MCF 10A (cell line): ENCODE measurements around the gene TREM2. TPM values are rescaled to one million over a fixed set of nuclear protein-coding genes. Genes with fewer than 3 reads are reported as not detected.
"Not testable (repeated sequence)": the region's sequence is repeated elsewhere in the genome, so short reads cannot be mapped to it uniquely, and the experiment has no call there.

ENCODE experiments used
- BruUV-seq: library from RNA; stranded (reverse); fragments of 400-500 nt; replicated peaks from 2 replicates; lab custom pipeline; 2021; lab: Mats Ljungman, UMichigan
- CTCF ChIA-PET: fragments of 300-600 bp; sonication (Branson Sonifier 250); formaldehyde crosslinking; extraction: SDS; loops from one replicate; lab custom pipeline; 2021; ENCODE audit warnings: antibody characterized with exemption, inconsistent platforms; lab: Yijun Ruan, JAX
- POLR2A ChIA-PET: fragments of 300-600, 350-650 bp; sonication (Branson Sonifier 250); formaldehyde crosslinking; extraction: SDS; loops from one replicate; lab custom pipeline; 2020; ENCODE audit warnings: antibody characterized with exemption, inconsistent platforms; lab: Yijun Ruan, JAX
- DNase-seq: peaks from one replicate; pipeline ENCODE4 v3.0.0-alpha.2; 2018; ENCODE audit not compliant: unreplicated experiment
- H3K27ac Mint-ChIP-seq: one replicate; pipeline ENCODE4 v1.8.0; 2022; ENCODE audit warnings: mild to moderate bottlenecking, low read depth, mixed read lengths; ENCODE audit not compliant: unreplicated experiment
- H3K27me3 Mint-ChIP-seq: one replicate; pipeline ENCODE4 v1.8.0; 2022; ENCODE audit warnings: mixed read lengths; ENCODE audit not compliant: insufficient read depth, unreplicated experiment
- H3K36me3 Mint-ChIP-seq: one replicate; pipeline ENCODE4 v1.8.0; 2022; ENCODE audit warnings: mild to moderate bottlenecking, moderate library complexity, mixed read lengths; ENCODE audit not compliant: insufficient read depth, unreplicated experiment
- H3K4me1 Mint-ChIP-seq: one replicate; pipeline ENCODE4 v1.8.0; 2022; ENCODE audit warnings: mixed read lengths; ENCODE audit not compliant: insufficient read depth, unreplicated experiment
- H3K4me3 Mint-ChIP-seq: one replicate; pipeline ENCODE4 v1.8.0; 2022; ENCODE audit warnings: mild to moderate bottlenecking, moderate library complexity, mixed read lengths; ENCODE audit not compliant: unreplicated experiment
- H3K9me3 Mint-ChIP-seq: one replicate; pipeline ENCODE4 v1.8.0; 2022; ENCODE audit warnings: mixed read lengths; ENCODE audit not compliant: unreplicated experiment
- CTCF ChIP-seq: fragments of 200-600 bp; IDR thresholded peaks from one replicate; pipeline ENCODE4 v1.8.0; 2022; ENCODE audit warnings: antibody characterized with exemption, mild to moderate bottlenecking; ENCODE audit not compliant: unreplicated experiment
- intact Hi-C: fragments of 100-400 bp; cut with micrococcal nuclease; formaldehyde crosslinking; loops from 2 replicates; pipeline ENCODE4 v1.14.1; 2022
- total RNA-seq: library from RNA; stranded (reverse); gene quantifications from 2 replicates; pipeline ENCODE4 v1.2.3, GENCODE V29; 2022

TREM2 gene
- total RNA-seq, 1 experiment from 2014 or later: 0.63 TPM

- no TSS peak for BruUV-seq
- POLR2A ChIA-PET: interaction anchor here (0.6 kb wide), 1 partner anchor 751 kb away, joined by 3 read pairs; the partner anchor contains the start of gene CCND3
- H3K9me3 Mint-ChIP-seq: peaks cover 7% of the 10 kb centered on the region
- CTCF ChIA-PET: interaction anchor here (0.5 to 0.7 kb wide), 3 partner anchors 409 to 1537 kb away, joined by 3 to 4 read pairs (median 3); no protein-coding TSS in a partner anchor
- no peak overlapping the region for H3K4me3 Mint-ChIP-seq
- intact Hi-C loops: no loop called here
- no peaks in the 10 kb centered on the region for H3K4me1 Mint-ChIP-seq
- no peaks in the 10 kb centered on the region for H3K36me3 Mint-ChIP-seq
- peaks cover 32% of the 10 kb centered on the region for H3K27me3 Mint-ChIP-seq
- no peak for TF ChIP-seq CTCF
- H3K27ac Mint-ChIP-seq: no peak overlapping the region
- no peak for DNase-seq
These were observed 27.1 kb upstream of the TREM2 start for GRCh38 chr6:41189967-41190366.

GRCh38 chr6:41189046-41189445 is 26.1 kb upstream of the TREM2 start:
- H3K36me3 Mint-ChIP-seq, POLR2A ChIA-PET, H3K4me1 Mint-ChIP-seq, H3K4me3 Mint-ChIP-seq, H3K27ac Mint-ChIP-seq, H3K9me3 Mint-ChIP-seq, intact Hi-C loops, DNase-seq, BruUV-seq: not testable (repeated sequence)
- CTCF ChIA-PET: interaction anchor here (0.6 kb wide), 1 partner anchor 179 kb away, joined by 3 read pairs; no protein-coding TSS in a partner anchor
- H3K27me3 Mint-ChIP-seq: peaks cover 22% of the 10 kb centered on the region

GRCh38 chr6:41187924-41188886 is 25.3 kb upstream of the TREM2 start:
- intact Hi-C loops: no loop called here
- no TSS peak for BruUV-seq
- Mint-ChIP-seq H3K9me3 (peaks cover 7% of the 10 kb centered on the region), H3K27me3 (peaks cover 16% of the 10 kb centered on the region), H3K36me3 (no peaks in the 10 kb centered on the region), H3K4me3 (no peak overlapping the region), H3K4me1 (no peaks in the 10 kb centered on the region), H3K27ac (no peak overlapping the region)
- CTCF ChIA-PET: interaction anchor here (0.6 to 0.8 kb wide), 2 partner anchors 12 to 180 kb away, joined by 3 to 4 read pairs; no protein-coding TSS in a partner anchor
- POLR2A ChIA-PET: no interaction called here
- DNase-seq: no peak
- no peak for TF ChIP-seq CTCF

- intact Hi-C loops: no loop called here
- BruUV-seq: no TSS peak
- CTCF ChIA-PET: no interaction called here
- H3K9me3 Mint-ChIP-seq: peaks cover 7% of the 10 kb centered on the region
- no peaks in the 10 kb centered on the region for H3K4me1 Mint-ChIP-seq
- H3K27me3 Mint-ChIP-seq: peaks cover 12% of the 10 kb centered on the region
- no peak for TF ChIP-seq CTCF
- H3K36me3 Mint-ChIP-seq: no peaks in the 10 kb centered on the region
- POLR2A ChIA-PET: no interaction called here
- H3K4me3 Mint-ChIP-seq: no peak overlapping the region
- no peak overlapping the region for H3K27ac Mint-ChIP-seq
- no peak for DNase-seq
These were observed 23.2 kb upstream of the TREM2 start for GRCh38 chr6:41186031-41186562.
